ENCODE data around the gene GLI3.

DNA sequence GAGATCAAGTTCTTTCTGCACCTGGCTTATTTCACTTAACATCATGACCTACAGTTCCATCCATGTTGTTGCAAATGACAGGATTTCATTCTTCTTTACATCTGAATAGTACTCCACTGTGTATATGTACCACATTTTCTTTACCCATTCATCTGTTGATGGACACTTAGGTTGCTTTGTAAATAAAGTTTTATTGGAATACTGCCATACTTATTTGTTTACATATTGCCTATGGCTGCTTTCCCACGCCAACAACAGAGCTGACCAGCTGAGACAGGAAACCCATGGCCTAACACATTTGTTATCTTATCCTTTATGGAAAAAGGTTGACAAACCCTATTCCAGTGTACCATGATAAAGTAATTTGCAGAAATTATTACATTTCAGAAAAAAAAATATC is 153.7 kb downstream of the GLI3 start:
- TF ChIP-seq CTCF (conservative IDR thresholded peaks at IDR 0.05 in 1 of 2, IDR thresholded peaks at IDR 0.05 in 1 of 2; ENCODE audit: low read depth in 1 of 2, low read length in 2 of 2) (no peak), EZH2 (IDR thresholded peaks at IDR 0.05; ENCODE audit: low read length, missing control alignments) (no peak)

All from fibroblast of lung (primary cell).